Thyroid gland (tissue), 4 donors: Measurements from ENCODE around the gene RTF1. TPM values are rescaled to one million over a fixed set of nuclear protein-coding genes. Genes with fewer than 3 reads are reported as not detected.
A peak's percentile ranks its signal among the peaks of the same experiment; 100 is the strongest.
"Not testable (repeated sequence)": the region's sequence is repeated elsewhere in the genome, so short reads cannot be mapped to it uniquely, and the experiment has no call there.

Source experiments
- DNase-seq, 2 donors: peaks; one replicate each; pipeline ENCODE4 v3.0.0-alpha.2; 2019
- H3K27ac ChIP-seq, 3 donors: fragments of 200-600 bp; sonication (generic); 1 replicate in 2 of 3; 2 replicates in 1 of 3; pipeline ENCODE4 v1.5.1; 2016 to 2019; ENCODE audit warnings: mild to moderate bottlenecking in 1 of 3, moderate library complexity in 1 of 3
- H3K27me3 ChIP-seq: fragments of 200-600 bp; sonication (generic); one replicate; pipeline ENCODE4 v1.5.1; 2019
- H3K36me3 ChIP-seq, 2 donors: fragments of 200-600 bp; sonication (generic); one replicate each; pipeline ENCODE4 v1.5.1; 2016 to 2019
- H3K4me1 ChIP-seq, 2 donors: fragments of 200-600 bp; sonication (generic); one replicate each; pipeline ENCODE4 v1.5.1; 2017 to 2019
- H3K4me3 ChIP-seq, 3 donors: fragments of 200-600 bp; sonication (generic); replicated peaks in 1 of 3; 1 replicate in 2 of 3; 2 replicates in 1 of 3; pipeline ENCODE4 v1.5.1; 2016; ENCODE audit warnings: mild to moderate bottlenecking in 1 of 3
- H3K9me3 ChIP-seq: fragments of 200-600 bp; sonication (generic); one replicate; pipeline ENCODE4 v1.5.1; 2017
- CTCF ChIP-seq, 6 experiments: fragments of 200-600 bp in 3 of 6; fragments of 450-650 bp in 3 of 6; sonication (generic) in 3 of 6; IDR thresholded peaks; one replicate each; pipeline ENCODE4 v1.5.1; 2016 to 2019; ENCODE audit warnings: antibody characterized with exemption in 6 of 6, mild to moderate bottlenecking in 2 of 6, inconsistent platforms in 1 of 6, moderate library complexity in 1 of 6
- POLR2A ChIP-seq, 2 donors: fragments of 450-650 bp; IDR thresholded peaks; one replicate each; pipeline ENCODE4 v1.6.1; 2017; ENCODE audit warnings: antibody characterized with exemption in 2 of 2, mild to moderate bottlenecking in 2 of 2, moderate library complexity in 1 of 2
- WGBS, 2 donors: methylation state at CpG; one replicate each; pipeline ENCODE4 v1.1.5; 2017; 5-methylcytosine and 5-hydroxymethylcytosine counted together
- intact Hi-C: fragments of 100-400 bp; cut with DNase I; formaldehyde crosslinking; loops from one replicate; pipeline ENCODE4 v1.15.1; 2023
- total RNA-seq, 4 donors: library from RNA; depleted of rRNA; stranded (reverse); fragments of >200 nt; gene quantifications; one replicate each; pipeline ENCODE4 v1.2.3, GENCODE V29; 2016

Gene RTF1
- total RNA-seq, 4 donors from 2014 or later, result 26.6 to 37.4 (median 35.4) TPM

- intact Hi-C loops, result no loop called here
- no peaks in the 10 kb centered on the region for H3K9me3 ChIP-seq
- no peak for DNase-seq
- H3K27me3 ChIP-seq, result no peaks in the 10 kb centered on the region
- H3K4me3 ChIP-seq, result no peak overlapping the region
- 79 to 86% methylated on average over 4 of the region's 4 CpGs for WGBS, 2 donors
- H3K4me1 ChIP-seq, result no peaks in the 10 kb centered on the region
- no peak overlapping the region for H3K27ac ChIP-seq
- TF ChIP-seq POLR2A (IDR thresholded peaks at IDR 0.05), result no peak
- no peak for TF ChIP-seq CTCF (IDR thresholded peaks at IDR 0.05)
- peaks cover 9 to 30% of the 10 kb centered on the region in 2 donors for H3K36me3 ChIP-seq
Measured at GRCh38 chr15:41462084-41462795, 45.3 kb downstream of the RTF1 start.

GRCh38 chr15:41464889-41465580 is 48.1 kb downstream of the RTF1 start:
- H3K27ac ChIP-seq, result no peak overlapping the region
- no peak for DNase-seq
- no peaks in the 10 kb centered on the region for H3K27me3 ChIP-seq
- no peak overlapping the region for H3K4me3 ChIP-seq
- no peaks in the 10 kb centered on the region for H3K9me3 ChIP-seq
- no peaks in the 10 kb centered on the region for H3K4me1 ChIP-seq
- H3K36me3 ChIP-seq, result peaks cover 24 to 25% of the 10 kb centered on the region in 2 donors
- WGBS, 2 donors, result 91 to 95% methylated on average over 9 of the region's 9 CpGs
- intact Hi-C loops, result no loop called here
- TF ChIP-seq CTCF (IDR thresholded peaks at IDR 0.05), result no peak
- TF ChIP-seq POLR2A (IDR thresholded peaks at IDR 0.05), result no peak

- no peaks in the 10 kb centered on the region for H3K27me3 ChIP-seq
- H3K4me1 ChIP-seq, result no peaks in the 10 kb centered on the region
- intact Hi-C loops, result no loop called here
- H3K36me3 ChIP-seq, result peaks cover 26 to 31% of the 10 kb centered on the region in 2 donors
- no peaks in the 10 kb centered on the region for H3K9me3 ChIP-seq
- DNase-seq, result no peak
- TF ChIP-seq CTCF (IDR thresholded peaks at IDR 0.05) (peak; percentile 42 to 79 (median 59)), POLR2A (IDR thresholded peaks at IDR 0.05) (no peak)
- no peak overlapping the region for H3K4me3 ChIP-seq
- 88 to 89% methylated on average over 8 of the region's 8 CpGs for WGBS, 2 donors
- H3K27ac ChIP-seq, result no peak overlapping the region
Measured at GRCh38 chr15:41465822-41466421, 49.0 kb downstream of the RTF1 start.

GRCh38 chr15:41466711-41467110 is 49.8 kb downstream of the RTF1 start:
- TF ChIP-seq CTCF (IDR thresholded peaks at IDR 0.05) (no peak), POLR2A (IDR thresholded peaks at IDR 0.05) (no peak)
- Histone ChIP-seq H3K4me3 (no peak overlapping the region), H3K27ac (no peak overlapping the region), H3K4me1 (no peaks in the 10 kb centered on the region), H3K9me3 (no peaks in the 10 kb centered on the region), H3K27me3 (no peaks in the 10 kb centered on the region), H3K36me3 (peaks cover 32 to 39% of the 10 kb centered on the region in 2 donors)
- no peak for DNase-seq
- intact Hi-C loops, result no loop called here
- 85 to 88% methylated on average over 3 of the region's 3 CpGs for WGBS, 2 donors

- 97% methylated on average over 6 of the region's 6 CpGs for WGBS, 2 donors
- H3K27me3 ChIP-seq, H3K27ac ChIP-seq, H3K4me3 ChIP-seq, DNase-seq, H3K9me3 ChIP-seq, intact Hi-C loops, H3K4me1 ChIP-seq: not testable (repeated sequence)
- peaks cover 40 to 66% of the 10 kb centered on the region in 2 donors for H3K36me3 ChIP-seq
Measured at GRCh38 chr15:41469644-41470043, 52.7 kb downstream of the RTF1 start.
